Activated naive CD8-positive, alpha-beta T cell (primary cell): ENCODE data around the gene INPP4B.
A peak's percentile ranks its signal among the peaks of the same experiment; 100 is the strongest.

ENCODE experiments used
- H3K27ac Mint-ChIP-seq: one replicate; pipeline ENCODE4 v1.8.0; 2021; ENCODE audit warnings: mixed read lengths
- H3K27me3 Mint-ChIP-seq: one replicate; pipeline ENCODE4 v1.8.0; 2021; ENCODE audit warnings: mixed read lengths
- H3K36me3 Mint-ChIP-seq: one replicate; pipeline ENCODE4 v1.8.0; 2021; ENCODE audit warnings: mixed read lengths
- H3K4me1 Mint-ChIP-seq: one replicate; pipeline ENCODE4 v1.8.0; 2021; ENCODE audit warnings: low read depth, mixed read lengths
- H3K4me3 Mint-ChIP-seq: one replicate; pipeline ENCODE4 v1.8.0; 2021; ENCODE audit warnings: mild to moderate bottlenecking, mixed read lengths
- H3K9me3 Mint-ChIP-seq: one replicate; pipeline ENCODE4 v1.8.0; 2021; ENCODE audit warnings: low read depth, mixed read lengths

Gene INPP4B

GRCh38 chr4:142846108-142846728 lies at the start of gene INPP4B:
INPP4B (minus strand) TSS chr4:142846301.
- Mint-ChIP-seq H3K36me3 (no peaks in the 10 kb centered on the region), H3K27me3 (peaks cover 12% of the 10 kb centered on the region), H3K4me3 (peak within 1 kb of the TSS; percentile 89), H3K4me1 (peaks cover 9% of the 10 kb centered on the region), H3K9me3 (no peaks in the 10 kb centered on the region), H3K27ac (no peak within 1 kb of the TSS)

- no peak overlapping the region for H3K4me3 Mint-ChIP-seq
- peaks cover 23% of the 10 kb centered on the region for H3K9me3 Mint-ChIP-seq
- H3K27ac Mint-ChIP-seq: no peak overlapping the region
Observed at GRCh38 chr4:142893012-142893411, 46.9 kb upstream of the INPP4B start.

GRCh38 chr4:142886566-142886965 lies 40.5 kb upstream of the INPP4B start:
- Mint-ChIP-seq H3K27me3 (peaks cover 1% of the 10 kb centered on the region), H3K9me3 (no peaks in the 10 kb centered on the region), H3K27ac (no peak overlapping the region), H3K4me3 (no peak overlapping the region), H3K4me1 (no peaks in the 10 kb centered on the region), H3K36me3 (no peaks in the 10 kb centered on the region)

More at GRCh38 chr4:142893012-142893411, 46.9 kb upstream of the INPP4B start:
- Mint-ChIP-seq H3K27me3 (peaks cover 1% of the 10 kb centered on the region), H3K36me3 (no peaks in the 10 kb centered on the region), H3K4me1 (no peaks in the 10 kb centered on the region)

GRCh38 chr4:142883040-142883832 lies 37.1 kb upstream of the INPP4B start:
- H3K27ac Mint-ChIP-seq: no peak overlapping the region

GRCh38 chr4:142882159-142882558 lies 36.1 kb upstream of the INPP4B start:
- no peaks in the 10 kb centered on the region for H3K27me3 Mint-ChIP-seq
- H3K9me3 Mint-ChIP-seq: no peaks in the 10 kb centered on the region
- H3K4me3 Mint-ChIP-seq: no peak overlapping the region
- no peak overlapping the region for H3K27ac Mint-ChIP-seq
- H3K36me3 Mint-ChIP-seq: no peaks in the 10 kb centered on the region
- no peaks in the 10 kb centered on the region for H3K4me1 Mint-ChIP-seq

More at GRCh38 chr4:142883040-142883832, 37.1 kb upstream of the INPP4B start:
- Mint-ChIP-seq H3K9me3 (no peaks in the 10 kb centered on the region), H3K36me3 (no peaks in the 10 kb centered on the region), H3K4me1 (no peaks in the 10 kb centered on the region), H3K27me3 (no peaks in the 10 kb centered on the region), H3K4me3 (no peak overlapping the region)

GRCh38 chr4:142881331-142881730 lies 35.2 kb upstream of the INPP4B start:
- Mint-ChIP-seq H3K36me3 (no peaks in the 10 kb centered on the region), H3K27me3 (no peaks in the 10 kb centered on the region), H3K27ac (no peak overlapping the region), H3K4me3 (no peak overlapping the region), H3K9me3 (no peaks in the 10 kb centered on the region), H3K4me1 (no peaks in the 10 kb centered on the region)

GRCh38 chr4:142875117-142875516 lies 29.0 kb upstream of the INPP4B start:
- Mint-ChIP-seq H3K4me3 (no peak overlapping the region), H3K36me3 (no peaks in the 10 kb centered on the region), H3K27ac (no peak overlapping the region), H3K4me1 (no peaks in the 10 kb centered on the region), H3K27me3 (peaks cover 2% of the 10 kb centered on the region), H3K9me3 (no peaks in the 10 kb centered on the region)

GRCh38 chr4:142874684-142875083 lies 28.6 kb upstream of the INPP4B start:
- no peaks in the 10 kb centered on the region for H3K4me1 Mint-ChIP-seq

GRCh38 chr4:142866685-142867084 lies 20.6 kb upstream of the INPP4B start:
- no peak overlapping the region for H3K4me3 Mint-ChIP-seq
- H3K4me1 Mint-ChIP-seq: no peaks in the 10 kb centered on the region
- no peaks in the 10 kb centered on the region for H3K36me3 Mint-ChIP-seq
- H3K27me3 Mint-ChIP-seq: peaks cover 10% of the 10 kb centered on the region
- H3K9me3 Mint-ChIP-seq: no peaks in the 10 kb centered on the region
- H3K27ac Mint-ChIP-seq: no peak overlapping the region

More at GRCh38 chr4:142874684-142875083, 28.6 kb upstream of the INPP4B start:
- H3K9me3 Mint-ChIP-seq: no peaks in the 10 kb centered on the region
- no peaks in the 10 kb centered on the region for H3K36me3 Mint-ChIP-seq
- H3K27ac Mint-ChIP-seq: no peak overlapping the region
- H3K27me3 Mint-ChIP-seq: peaks cover 2% of the 10 kb centered on the region
- H3K4me3 Mint-ChIP-seq: no peak overlapping the region

GRCh38 chr4:142861351-142861750 lies 15.2 kb upstream of the INPP4B start:
- H3K4me3 Mint-ChIP-seq: no peak overlapping the region
- H3K9me3 Mint-ChIP-seq: no peaks in the 10 kb centered on the region
- no peaks in the 10 kb centered on the region for H3K36me3 Mint-ChIP-seq
- H3K27ac Mint-ChIP-seq: no peak overlapping the region
- peaks cover 12% of the 10 kb centered on the region for H3K27me3 Mint-ChIP-seq
- H3K4me1 Mint-ChIP-seq: no peaks in the 10 kb centered on the region

GRCh38 chr4:142858965-142859364 lies 12.9 kb upstream of the INPP4B start:
- Mint-ChIP-seq H3K4me1 (no peaks in the 10 kb centered on the region), H3K9me3 (no peaks in the 10 kb centered on the region), H3K27ac (no peak overlapping the region), H3K36me3 (no peaks in the 10 kb centered on the region), H3K4me3 (no peak overlapping the region), H3K27me3 (peaks cover 6% of the 10 kb centered on the region)

GRCh38 chr4:142858446-142858845 lies 12.3 kb upstream of the INPP4B start:
- H3K36me3 Mint-ChIP-seq: no peaks in the 10 kb centered on the region

GRCh38 chr4:142856576-142856975 lies 10.5 kb upstream of the INPP4B start:
- Mint-ChIP-seq H3K4me1 (no peaks in the 10 kb centered on the region), H3K36me3 (no peaks in the 10 kb centered on the region), H3K27me3 (peaks cover 3% of the 10 kb centered on the region), H3K9me3 (no peaks in the 10 kb centered on the region), H3K4me3 (no peak overlapping the region), H3K27ac (no peak overlapping the region)

More at GRCh38 chr4:142858446-142858845, 12.3 kb upstream of the INPP4B start:
- no peaks in the 10 kb centered on the region for H3K4me1 Mint-ChIP-seq
- H3K27me3 Mint-ChIP-seq: peaks cover 6% of the 10 kb centered on the region
- H3K9me3 Mint-ChIP-seq: no peaks in the 10 kb centered on the region
- no peak overlapping the region for H3K27ac Mint-ChIP-seq
- no peak overlapping the region for H3K4me3 Mint-ChIP-seq

- H3K4me1 Mint-ChIP-seq: peaks cover 2% of the 10 kb centered on the region
- H3K27me3 Mint-ChIP-seq: peaks cover 8% of the 10 kb centered on the region
- no peaks in the 10 kb centered on the region for H3K9me3 Mint-ChIP-seq
- H3K27ac Mint-ChIP-seq: no peak overlapping the region
- no peaks in the 10 kb centered on the region for H3K36me3 Mint-ChIP-seq
- no peak overlapping the region for H3K4me3 Mint-ChIP-seq
Observed at GRCh38 chr4:142850478-142850877, 4.4 kb upstream of the INPP4B start.

- Mint-ChIP-seq H3K27ac (no peak overlapping the region), H3K4me1 (peaks cover 9% of the 10 kb centered on the region), H3K36me3 (no peaks in the 10 kb centered on the region), H3K27me3 (peaks cover 14% of the 10 kb centered on the region), H3K4me3 (peak overlapping the region; percentile 89), H3K9me3 (no peaks in the 10 kb centered on the region)
Observed at GRCh38 chr4:142846729-142847596, 862 bp upstream of the INPP4B start.
